ENCODE results near the gene ENKUR. TPM values are rescaled to one million over a fixed set of nuclear protein-coding genes. Genes with fewer than 3 reads are reported as not detected.

ENKUR gene
- total RNA-seq, 3 donors from 2014 or later (not counting 1 experiment from before 2014, with no cell fraction given): 0.48 to 3.0 (median 0.73) TPM

DNA sequence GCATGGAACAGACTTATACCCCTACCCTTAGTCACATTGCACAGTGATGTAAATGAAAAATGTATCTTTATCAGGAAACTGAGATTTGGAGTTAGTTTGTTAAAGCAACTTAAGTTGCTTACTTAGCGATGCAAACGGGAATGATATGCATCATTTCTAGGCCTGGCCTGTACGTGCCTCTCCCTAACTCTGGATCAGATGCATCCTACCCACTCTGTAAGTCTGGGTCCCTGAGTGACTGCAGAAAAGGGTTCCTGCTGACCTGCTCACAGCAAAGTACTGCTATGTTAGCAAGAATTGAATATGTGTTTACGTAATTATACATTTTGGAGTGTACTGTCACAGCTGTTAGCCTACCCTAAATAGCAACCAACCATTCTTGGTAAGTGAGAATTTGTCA lies 32.8 kb downstream of the ENKUR start:
- Mint-ChIP-seq H3K27me3 (ENCODE audit: low read depth in 2 of 2) (peaks cover 0 to 3% of the 10 kb centered on the region in 2 donors), H3K27ac (no peak overlapping the region), H3K4me3 (no peak overlapping the region), H3K36me3 (no peaks in the 10 kb centered on the region), H3K9me3 (no peaks in the 10 kb centered on the region), H3K4me1 (no peaks in the 10 kb centered on the region)
- WGBS (ENCODE audit: insufficient coverage): 94% methylated on average over 3 of the region's 4 CpGs
- H3K27ac ChIP-seq (ENCODE audit: low read length): no peak overlapping the region
- TF ChIP-seq, protein P1, sequence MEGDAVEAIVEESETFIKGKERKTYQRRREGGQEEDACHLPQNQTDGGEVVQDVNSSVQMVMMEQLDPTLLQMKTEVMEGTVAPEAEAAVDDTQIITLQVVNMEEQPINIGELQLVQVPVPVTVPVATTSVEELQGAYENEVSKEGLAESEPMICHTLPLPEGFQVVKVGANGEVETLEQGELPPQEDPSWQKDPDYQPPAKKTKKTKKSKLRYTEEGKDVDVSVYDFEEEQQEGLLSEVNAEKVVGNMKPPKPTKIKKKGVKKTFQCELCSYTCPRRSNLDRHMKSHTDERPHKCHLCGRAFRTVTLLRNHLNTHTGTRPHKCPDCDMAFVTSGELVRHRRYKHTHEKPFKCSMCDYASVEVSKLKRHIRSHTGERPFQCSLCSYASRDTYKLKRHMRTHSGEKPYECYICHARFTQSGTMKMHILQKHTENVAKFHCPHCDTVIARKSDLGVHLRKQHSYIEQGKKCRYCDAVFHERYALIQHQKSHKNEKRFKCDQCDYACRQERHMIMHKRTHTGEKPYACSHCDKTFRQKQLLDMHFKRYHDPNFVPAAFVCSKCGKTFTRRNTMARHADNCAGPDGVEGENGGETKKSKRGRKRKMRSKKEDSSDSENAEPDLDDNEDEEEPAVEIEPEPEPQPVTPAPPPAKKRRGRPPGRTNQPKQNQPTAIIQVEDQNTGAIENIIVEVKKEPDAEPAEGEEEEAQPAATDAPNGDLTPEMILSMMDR (IDR thresholded peaks at IDR 0.05): no peak
- intact Hi-C loops (cut with micrococcal nuclease): no loop called here
- H3K36me3 ChIP-seq (ENCODE audit: control insufficient read depth, insufficient read depth, low read length): no peaks in the 10 kb centered on the region
- no peaks in the 10 kb centered on the region for H3K27me3 ChIP-seq (ENCODE audit: control insufficient read depth, insufficient read depth, low read length)
- no peak for ATAC-seq
- H3K4me3 ChIP-seq (ENCODE audit: low read length): no peak overlapping the region
- H3K4me1 ChIP-seq (ENCODE audit: control insufficient read depth, insufficient read depth, low read length): no peaks in the 10 kb centered on the region
- no peak for DNase-seq
- no peaks in the 10 kb centered on the region for H3K9me3 ChIP-seq (ENCODE audit: control insufficient read depth, insufficient read depth, low read length)

- Histone ChIP-seq H3K27ac (ENCODE audit: low read length) (no peak overlapping the region), H3K27me3 (ENCODE audit: control insufficient read depth, insufficient read depth, low read length) (no peaks in the 10 kb centered on the region), H3K36me3 (ENCODE audit: control insufficient read depth, insufficient read depth, low read length) (no peaks in the 10 kb centered on the region), H3K9me3 (ENCODE audit: control insufficient read depth, insufficient read depth, low read length) (no peaks in the 10 kb centered on the region), H3K4me3 (ENCODE audit: low read length) (no peak overlapping the region), H3K4me1 (ENCODE audit: control insufficient read depth, insufficient read depth, low read length) (no peaks in the 10 kb centered on the region)
- DNase-seq: no peak
- Mint-ChIP-seq H3K27me3 (ENCODE audit: low read depth in 2 of 2) (peaks cover 0 to 3% of the 10 kb centered on the region in 2 donors), H3K27ac (no peak overlapping the region), H3K36me3 (no peaks in the 10 kb centered on the region), H3K4me1 (no peaks in the 10 kb centered on the region), H3K4me3 (no peak overlapping the region), H3K9me3 (no peaks in the 10 kb centered on the region)
- no peak for ATAC-seq
- TF ChIP-seq, protein P1 (IDR thresholded peaks at IDR 0.05): no peak
- 91% methylated on average over 1 of the region's 1 CpG for WGBS (ENCODE audit: insufficient coverage)
- intact Hi-C loops (cut with micrococcal nuclease): no loop called here
These were observed 33.4 kb downstream of the ENKUR start for GRCh38 chr10:24982319-24983112.

DNA sequence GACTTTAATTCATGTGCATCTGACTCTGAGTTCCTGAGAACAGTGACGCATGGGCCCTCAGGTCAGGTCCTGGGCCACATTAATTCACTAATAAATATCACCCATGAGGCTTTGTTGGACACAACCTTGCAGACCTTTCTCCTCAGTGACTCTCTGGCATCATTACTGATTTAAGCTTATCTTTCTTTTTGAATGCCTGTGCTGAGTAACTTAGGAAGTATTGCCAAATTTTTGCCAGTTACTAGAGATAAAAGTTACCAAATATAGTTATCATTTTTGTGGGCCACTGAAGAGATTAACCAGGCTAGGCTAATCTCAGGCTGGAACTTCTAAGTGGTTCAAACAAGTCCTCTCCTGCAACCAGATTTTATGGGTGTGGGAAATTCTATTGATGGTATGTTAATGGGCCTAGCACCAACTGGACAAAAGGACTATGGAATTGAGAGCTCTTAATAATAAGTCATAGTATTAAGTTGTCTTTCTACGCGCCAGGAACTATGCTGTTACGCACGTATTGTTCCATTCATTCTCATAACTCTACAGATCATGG lies 34.7 kb downstream of the ENKUR start:
- WGBS (ENCODE audit: insufficient coverage): 92% methylated on average over 3 of the region's 5 CpGs
- no peak overlapping the region for H3K27ac Mint-ChIP-seq
- Histone ChIP-seq H3K27ac (ENCODE audit: low read length) (no peak overlapping the region), H3K27me3 (ENCODE audit: control insufficient read depth, insufficient read depth, low read length) (no peaks in the 10 kb centered on the region), H3K9me3 (ENCODE audit: control insufficient read depth, insufficient read depth, low read length) (no peaks in the 10 kb centered on the region), H3K4me3 (ENCODE audit: low read length) (no peak overlapping the region), H3K4me1 (ENCODE audit: control insufficient read depth, insufficient read depth, low read length) (no peaks in the 10 kb centered on the region), H3K36me3 (ENCODE audit: control insufficient read depth, insufficient read depth, low read length) (no peaks in the 10 kb centered on the region)
- no peak overlapping the region for H3K4me3 Mint-ChIP-seq
- H3K36me3 Mint-ChIP-seq: no peaks in the 10 kb centered on the region
- ATAC-seq (no peak), DNase-seq (no peak)
- H3K27me3 Mint-ChIP-seq (ENCODE audit: low read depth in 2 of 2): peaks cover 0 to 3% of the 10 kb centered on the region in 2 donors
- TF ChIP-seq, protein P1 (IDR thresholded peaks at IDR 0.05): no peak
- no peaks in the 10 kb centered on the region for H3K4me1 Mint-ChIP-seq
- H3K9me3 Mint-ChIP-seq: no peaks in the 10 kb centered on the region
- intact Hi-C loops (cut with micrococcal nuclease): no loop called here
